ENCODE data around the gene NDST3. TPM values are rescaled to one million over a fixed set of nuclear protein-coding genes. Genes with fewer than 3 reads are reported as not detected.

The NDST3 gene
- total and polyA plus RNA-seq, 2 of the 13 experiments (the other 11 are each of a cell fraction or from before 2014, with no cell fraction given): not detected

DNA sequence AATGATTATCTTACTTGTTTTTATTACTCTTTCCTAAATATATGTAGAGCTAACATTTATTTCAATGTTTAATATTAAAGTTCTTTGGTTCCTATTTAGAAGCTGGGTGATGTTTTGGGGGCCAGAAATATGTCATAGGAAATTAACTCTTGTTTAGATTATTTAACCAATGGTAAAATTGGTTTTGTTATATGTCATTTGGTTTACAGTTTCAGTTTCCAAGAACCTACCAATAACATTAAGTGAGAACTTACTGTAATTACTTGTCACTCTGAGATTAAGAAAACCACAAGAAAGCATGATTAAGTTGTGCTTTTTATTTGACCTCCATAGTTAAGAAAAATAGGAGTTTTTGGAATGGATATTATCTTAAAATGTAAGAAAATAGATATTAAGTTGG is 121.2 kb downstream of the NDST3 start:
- H3K4me2 ChIP-seq (ENCODE audit: low read depth, low read length): no peak overlapping the region
- H3K79me2 ChIP-seq (ENCODE audit: insufficient read depth, low read length): no peaks in the 10 kb centered on the region
- FAIRE-seq (no peak), DNase-seq (ENCODE audit: low spot score) (no peak), ATAC-seq (no peak)
- no TSS peak for BruUV-seq (replicated peaks)
- in situ Hi-C loops (cut with HindIII; ENCODE audit: extremely low pct_ligation_motif_present, low pct_unique_long_range_greater_than_20kb) (no loop called here), intact Hi-C loops (cut with micrococcal nuclease; ENCODE audit: unreplicated experiment) (no loop called here)
- H2AFZ ChIP-seq (ENCODE audit: low read length): no peak overlapping the region
- H3K9ac ChIP-seq (ENCODE audit: insufficient read depth, low read depth, low read length): no peak overlapping the region
- peaks cover 6% of the 10 kb centered on the region; the same call in 1 of the 2 replicates for H3K9me3 ChIP-seq (ENCODE audit: low read length)
- no peaks in the 10 kb centered on the region for H4K20me1 ChIP-seq (ENCODE audit: insufficient read depth, low read length)
- TF ChIP-seq, protein P1, sequence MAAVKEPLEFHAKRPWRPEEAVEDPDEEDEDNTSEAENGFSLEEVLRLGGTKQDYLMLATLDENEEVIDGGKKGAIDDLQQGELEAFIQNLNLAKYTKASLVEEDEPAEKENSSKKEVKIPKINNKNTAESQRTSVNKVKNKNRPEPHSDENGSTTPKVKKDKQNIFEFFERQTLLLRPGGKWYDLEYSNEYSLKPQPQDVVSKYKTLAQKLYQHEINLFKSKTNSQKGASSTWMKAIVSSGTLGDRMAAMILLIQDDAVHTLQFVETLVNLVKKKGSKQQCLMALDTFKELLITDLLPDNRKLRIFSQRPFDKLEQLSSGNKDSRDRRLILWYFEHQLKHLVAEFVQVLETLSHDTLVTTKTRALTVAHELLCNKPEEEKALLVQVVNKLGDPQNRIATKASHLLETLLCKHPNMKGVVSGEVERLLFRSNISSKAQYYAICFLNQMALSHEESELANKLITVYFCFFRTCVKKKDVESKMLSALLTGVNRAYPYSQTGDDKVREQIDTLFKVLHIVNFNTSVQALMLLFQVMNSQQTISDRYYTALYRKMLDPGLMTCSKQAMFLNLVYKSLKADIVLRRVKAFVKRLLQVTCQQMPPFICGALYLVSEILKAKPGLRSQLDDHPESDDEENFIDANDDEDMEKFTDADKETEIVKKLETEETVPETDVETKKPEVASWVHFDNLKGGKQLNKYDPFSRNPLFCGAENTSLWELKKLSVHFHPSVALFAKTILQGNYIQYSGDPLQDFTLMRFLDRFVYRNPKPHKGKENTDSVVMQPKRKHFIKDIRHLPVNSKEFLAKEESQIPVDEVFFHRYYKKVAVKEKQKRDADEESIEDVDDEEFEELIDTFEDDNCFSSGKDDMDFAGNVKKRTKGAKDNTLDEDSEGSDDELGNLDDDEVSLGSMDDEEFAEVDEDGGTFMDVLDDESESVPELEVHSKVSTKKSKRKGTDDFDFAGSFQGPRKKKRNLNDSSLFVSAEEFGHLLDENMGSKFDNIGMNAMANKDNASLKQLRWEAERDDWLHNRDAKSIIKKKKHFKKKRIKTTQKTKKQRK (IDR thresholded peaks at IDR 0.05; ENCODE audit: low read length): no peak
- no peak for TF ChIP-seq ZNF761 (CRISPR knock-in tag; conservative IDR thresholded peaks at IDR 0.05)
- TF ChIP-seq ZNF282 (IDR thresholded peaks at IDR 0.05; ENCODE audit: partially characterized antibody): no peak
- TF ChIP-seq RXRA (CRISPR knock-in tag; IDR thresholded peaks at IDR 0.05): no peak
- no peak overlapping the region for H3K27ac ChIP-seq (ENCODE audit: extremely low read length, insufficient read depth, low read length)
- H3K4me1 ChIP-seq (ENCODE audit: insufficient read depth, low read length): no peaks in the 10 kb centered on the region
- no peaks in the 10 kb centered on the region for H3K36me3 ChIP-seq (replicated peaks in 1 of 2; ENCODE audit: control insufficient read depth in 1 of 2, insufficient read depth in 2 of 2, low read length in 2 of 2)
- POLR2A ChIA-PET: no interaction called here
- H3K27me3 ChIP-seq (ENCODE audit: control insufficient read depth in 1 of 2, insufficient read depth in 2 of 2, low read length in 2 of 2): no peaks in the 10 kb centered on the region
- H3K4me3 ChIP-seq (replicated peaks in 1 of 3; ENCODE audit: insufficient read depth in 1 of 3, low read depth in 2 of 3, low read length in 3 of 3): no peak overlapping the region
- CTCF ChIA-PET (ENCODE audit: low intra/inter-chr PET ratio, low total read pairs): no interaction called here

DNA sequence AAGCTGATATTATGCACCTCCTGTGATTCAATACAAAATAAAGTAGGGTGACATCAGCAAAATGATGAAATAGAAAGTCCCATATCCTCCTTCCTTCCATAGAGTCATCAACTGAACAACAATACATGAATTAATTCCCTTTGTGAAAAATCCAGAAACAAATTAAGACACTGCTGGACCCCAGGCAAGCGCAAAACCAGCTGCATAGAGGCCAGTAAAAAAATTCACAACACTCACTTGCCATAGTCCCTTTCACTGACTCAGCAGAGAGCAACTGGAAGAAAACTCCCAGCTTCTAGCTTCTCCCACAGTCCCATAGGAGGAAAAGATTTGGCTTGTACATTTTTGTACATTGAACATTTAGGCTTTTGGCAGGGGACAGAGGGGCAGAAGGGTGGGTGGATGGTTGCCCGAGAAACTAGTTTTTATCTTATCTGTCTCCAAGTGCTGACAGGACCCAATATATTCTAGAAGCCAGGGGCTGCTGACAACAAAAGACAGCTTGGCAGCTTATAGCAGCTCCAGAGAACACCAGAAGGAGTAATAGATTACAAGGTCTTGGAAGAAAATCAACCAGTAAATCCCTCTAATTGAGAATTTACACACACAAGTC is 124.6 kb downstream of the NDST3 start:
- no peak for ATAC-seq
- no TSS peak for BruUV-seq (replicated peaks)
- H3K9me3 ChIP-seq (ENCODE audit: low read length): peaks cover 6% of the 10 kb centered on the region; the same call in 1 of the 2 replicates
- H2AFZ ChIP-seq (ENCODE audit: low read length): no peak overlapping the region
- H3K27me3 ChIP-seq (ENCODE audit: control insufficient read depth in 1 of 2, insufficient read depth in 2 of 2, low read length in 2 of 2): no peaks in the 10 kb centered on the region
- ChIA-PET POLR2A (no interaction called here), CTCF (ENCODE audit: low intra/inter-chr PET ratio, low total read pairs) (no interaction called here)
- 38% methylated on average over 2 of the region's 2 CpGs for WGBS (ENCODE audit: low lambda C conversion rate)
- H3K4me2 ChIP-seq (ENCODE audit: low read depth, low read length): no peak overlapping the region
- no peak overlapping the region for H3K9ac ChIP-seq (ENCODE audit: insufficient read depth, low read depth, low read length)
- in situ Hi-C loops (cut with HindIII; ENCODE audit: extremely low pct_ligation_motif_present, low pct_unique_long_range_greater_than_20kb) (no loop called here), intact Hi-C loops (cut with micrococcal nuclease; ENCODE audit: unreplicated experiment) (no loop called here)
- no peak for FAIRE-seq
- no peaks in the 10 kb centered on the region for H3K36me3 ChIP-seq (replicated peaks in 1 of 2; ENCODE audit: control insufficient read depth in 1 of 2, insufficient read depth in 2 of 2, low read length in 2 of 2)
- H3K4me1 ChIP-seq (ENCODE audit: insufficient read depth, low read length): no peaks in the 10 kb centered on the region
- H3K4me3 ChIP-seq (replicated peaks in 1 of 3; ENCODE audit: insufficient read depth in 1 of 3, low read depth in 2 of 3, low read length in 3 of 3): no peak overlapping the region
- DNase-seq (ENCODE audit: low spot score): no peak
- no peak overlapping the region for H3K27ac ChIP-seq (ENCODE audit: extremely low read length, insufficient read depth, low read length)
- no peaks in the 10 kb centered on the region for H3K79me2 ChIP-seq (ENCODE audit: insufficient read depth, low read length)
- TF ChIP-seq, protein P2, sequence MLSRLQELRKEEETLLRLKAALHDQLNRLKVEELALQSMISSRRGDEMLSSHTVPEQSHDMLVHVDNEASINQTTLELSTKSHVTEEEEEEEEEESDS (CRISPR knock-in tag; IDR thresholded peaks at IDR 0.05; ENCODE audit: borderline replicate concordance): no peak
- TF ChIP-seq, protein P3, sequence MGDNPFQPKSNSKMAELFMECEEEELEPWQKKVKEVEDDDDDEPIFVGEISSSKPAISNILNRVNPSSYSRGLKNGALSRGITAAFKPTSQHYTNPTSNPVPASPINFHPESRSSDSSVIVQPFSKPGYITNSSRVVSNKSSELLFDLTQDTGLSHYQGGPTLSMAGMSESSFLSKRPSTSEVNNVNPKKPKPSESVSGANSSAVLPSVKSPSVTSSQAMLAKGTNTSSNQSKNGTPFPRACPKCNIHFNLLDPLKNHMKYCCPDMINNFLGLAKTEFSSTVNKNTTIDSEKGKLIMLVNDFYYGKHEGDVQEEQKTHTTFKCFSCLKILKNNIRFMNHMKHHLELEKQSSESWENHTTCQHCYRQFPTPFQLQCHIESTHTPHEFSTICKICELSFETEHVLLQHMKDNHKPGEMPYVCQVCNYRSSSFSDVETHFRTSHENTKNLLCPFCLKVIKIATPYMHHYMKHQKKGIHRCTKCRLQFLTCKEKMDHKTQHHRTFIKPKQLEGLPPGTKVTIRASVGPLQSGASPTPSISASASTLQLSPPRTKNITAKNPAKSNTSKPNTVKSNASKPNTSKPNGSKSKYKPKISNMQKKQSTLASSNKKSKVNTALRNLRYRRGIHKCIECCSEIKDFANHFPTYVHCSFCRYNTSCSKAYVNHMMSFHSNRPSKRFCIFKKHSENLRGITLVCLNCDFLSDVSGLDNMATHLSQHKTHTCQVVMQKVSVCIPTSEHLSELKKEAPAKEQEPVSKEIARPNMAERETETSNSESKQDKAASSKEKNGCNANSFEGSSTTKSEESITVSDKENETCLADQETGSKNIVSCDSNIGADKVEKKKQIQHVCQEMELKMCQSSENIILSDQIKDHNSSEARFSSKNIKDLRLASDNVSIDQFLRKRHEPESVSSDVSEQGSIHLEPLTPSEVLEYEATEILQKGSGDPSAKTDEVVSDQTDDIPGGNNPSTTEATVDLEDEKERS (CRISPR knock-in tag; IDR thresholded peaks at IDR 0.05): no peak
- TF ChIP-seq MYC (CRISPR knock-in tag; IDR thresholded peaks at IDR 0.05; ENCODE audit: borderline replicate concordance): no peak
- no peaks in the 10 kb centered on the region for H4K20me1 ChIP-seq (ENCODE audit: insufficient read depth, low read length)
